Activated T-helper 9 cell treated with anti-CD3 and anti-CD28 coated beads, Interleukin-2, amount 50 U/mL, for 16 hours (primary cell): ENCODE data around the gene SUSD3.
"Not testable (repeated sequence)": the region's sequence is repeated elsewhere in the genome, so short reads cannot be mapped to it uniquely, and the experiment has no call there.

Experiments
- DNase-seq: peaks from one replicate; pipeline ENCODE4 v3.0.0-alpha.2; 2020; ENCODE audit warnings: low read depth

SUSD3 gene

DNA sequence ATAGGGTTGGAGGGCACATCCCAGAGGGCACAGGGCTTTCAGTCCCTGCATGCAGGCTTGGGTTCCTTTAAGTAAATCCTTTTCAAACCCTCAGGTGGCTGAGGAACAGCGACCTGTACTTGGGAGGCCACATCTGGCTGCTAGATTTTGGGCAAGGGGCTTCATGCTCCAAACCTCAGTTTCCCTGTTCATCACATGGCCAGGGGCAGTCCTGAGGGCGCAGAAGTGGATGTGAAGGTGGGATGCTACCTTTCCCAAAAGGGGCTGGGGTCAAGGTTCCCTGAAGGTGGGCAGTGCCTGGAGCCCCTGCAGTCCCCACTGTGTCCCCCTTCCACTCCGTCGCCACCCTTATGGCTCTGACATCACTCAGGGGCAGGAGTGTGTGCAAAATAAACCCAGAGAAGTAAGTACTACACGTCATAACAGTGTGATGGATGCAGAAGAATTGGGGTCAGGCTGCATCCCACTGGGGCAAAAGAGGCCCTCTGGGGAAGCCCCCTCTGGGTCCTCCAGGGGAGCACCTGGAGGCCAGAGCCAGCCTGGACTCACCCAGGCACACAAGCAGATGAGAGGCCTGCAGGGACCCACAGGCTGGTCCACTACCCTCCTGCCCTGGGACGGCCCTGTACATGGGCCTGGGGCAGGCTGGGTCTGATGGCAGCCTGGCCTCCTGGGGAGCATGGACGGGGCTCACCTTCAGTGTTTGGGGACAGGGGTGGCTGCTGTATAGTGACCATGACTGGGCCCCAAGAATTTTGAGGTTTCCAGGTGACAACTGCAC is 35.6 kb downstream of the SUSD3 start:
- no peak for DNase-seq

DNA sequence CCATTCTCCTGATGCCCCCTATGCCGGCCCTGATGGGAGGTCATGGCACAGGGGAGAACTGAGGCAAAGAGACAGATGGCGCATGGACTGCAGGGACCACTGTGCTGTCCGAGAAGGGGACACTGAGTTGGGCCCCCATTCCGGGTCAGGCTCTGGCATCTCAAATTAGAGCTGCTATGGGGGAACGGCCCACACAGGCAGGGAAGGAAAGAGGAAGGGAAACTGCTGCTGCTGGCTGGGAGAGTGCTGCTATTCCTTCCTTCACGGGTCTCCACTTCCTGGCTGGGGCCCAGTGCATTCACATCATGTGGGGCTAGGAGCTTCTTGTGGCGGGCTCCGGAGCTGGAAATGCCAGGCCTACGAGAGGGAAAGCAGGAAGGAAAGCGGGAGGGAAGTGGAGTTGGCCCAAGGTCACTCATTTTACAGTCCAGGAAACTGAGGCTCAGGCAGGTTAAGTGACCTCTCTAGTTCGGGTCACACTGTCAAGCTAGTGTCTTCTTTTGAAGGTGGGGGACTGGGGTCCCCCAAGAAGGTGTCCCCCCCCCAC is 36.2 kb downstream of the SUSD3 start:
- DNase-seq = no peak

DNA sequence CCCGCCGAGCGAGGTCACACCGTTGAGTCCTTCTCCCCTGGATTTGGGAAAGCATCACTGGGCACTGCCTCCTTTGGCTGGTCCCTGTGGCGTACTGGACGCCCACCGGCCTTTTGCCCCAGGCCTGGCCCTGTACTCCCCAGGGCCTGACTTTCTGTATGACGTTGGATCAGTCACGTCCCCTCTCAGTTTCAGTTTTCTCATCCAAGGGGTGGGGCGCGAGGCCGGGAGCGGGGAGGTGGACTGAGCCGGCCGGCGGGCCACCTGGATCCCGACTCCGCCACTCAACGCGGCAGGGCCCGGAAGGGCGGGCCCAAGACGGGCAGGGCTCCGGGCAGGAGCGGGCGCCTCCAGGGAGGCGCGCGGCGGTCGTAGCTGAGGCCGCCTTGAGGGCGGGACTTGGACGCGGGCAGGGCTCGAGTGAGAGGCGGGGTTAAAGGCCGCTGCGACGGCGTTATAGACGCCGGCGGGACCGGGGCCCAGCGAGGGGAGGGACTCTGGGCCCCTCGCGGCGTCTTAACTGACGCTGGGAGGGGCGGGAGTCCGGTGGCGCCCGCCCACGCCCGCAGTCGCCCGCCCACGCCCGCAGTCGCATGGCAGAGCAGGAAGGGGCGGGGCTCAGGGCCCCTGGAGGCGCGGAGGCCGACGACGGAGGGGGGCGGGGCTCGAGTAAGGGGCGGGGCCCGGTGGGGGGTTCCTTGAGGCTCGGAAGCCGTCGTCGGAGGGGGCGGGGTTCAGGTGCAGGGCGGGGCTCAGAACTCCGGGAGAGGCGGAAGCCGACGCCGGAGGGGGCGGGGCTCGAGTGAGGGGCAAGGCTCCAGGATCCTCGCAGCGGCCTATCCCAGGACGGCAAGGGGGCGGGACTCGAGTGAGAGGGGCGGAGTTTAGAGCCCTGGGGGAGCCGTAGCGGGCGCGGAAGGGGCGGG is 37.0 kb downstream of the SUSD3 start:
- peak; percentile 100 for DNase-seq

DNA sequence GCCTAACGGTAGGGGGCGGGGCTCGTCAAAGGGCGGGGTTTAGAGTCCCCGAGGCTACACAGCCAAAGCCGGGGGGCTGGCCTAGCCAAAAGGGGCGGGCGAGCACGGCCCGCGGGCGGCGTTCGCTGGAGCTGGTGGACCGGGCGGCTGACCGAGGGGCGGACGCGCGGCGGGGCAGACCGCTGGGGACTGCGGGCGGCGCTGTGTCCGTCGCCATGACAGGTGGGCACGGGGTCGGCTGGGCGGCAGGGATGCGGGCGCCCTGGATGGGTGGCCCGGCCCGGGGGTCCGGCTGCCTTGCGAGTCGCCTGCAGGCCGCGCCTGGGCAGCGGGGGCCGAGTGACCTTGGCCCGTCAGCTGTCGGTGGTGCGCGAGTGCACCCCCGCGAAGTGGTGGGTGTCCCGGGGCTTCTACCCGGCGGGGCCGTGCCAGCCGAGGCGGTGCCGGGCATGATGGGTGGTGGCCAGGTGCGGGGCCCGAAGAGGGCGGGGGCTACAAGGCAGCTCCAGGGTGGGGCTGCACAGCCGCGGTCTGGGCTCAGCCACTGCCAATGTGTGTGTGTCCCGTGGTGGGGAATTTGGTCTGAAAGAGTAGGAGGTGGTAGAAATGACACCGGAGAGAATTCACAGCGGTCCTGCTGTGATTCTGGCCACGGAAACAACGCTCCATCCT is 37.8 kb downstream of the SUSD3 start, which contains the start of gene CARD19:
Gene CARD19 (plus strand): TSS at position 87 of the 672 bp plus-strand sequence. CDS start 129 bp downstream, at position 216.
- DNase-seq = peak; percentile 42

DNA sequence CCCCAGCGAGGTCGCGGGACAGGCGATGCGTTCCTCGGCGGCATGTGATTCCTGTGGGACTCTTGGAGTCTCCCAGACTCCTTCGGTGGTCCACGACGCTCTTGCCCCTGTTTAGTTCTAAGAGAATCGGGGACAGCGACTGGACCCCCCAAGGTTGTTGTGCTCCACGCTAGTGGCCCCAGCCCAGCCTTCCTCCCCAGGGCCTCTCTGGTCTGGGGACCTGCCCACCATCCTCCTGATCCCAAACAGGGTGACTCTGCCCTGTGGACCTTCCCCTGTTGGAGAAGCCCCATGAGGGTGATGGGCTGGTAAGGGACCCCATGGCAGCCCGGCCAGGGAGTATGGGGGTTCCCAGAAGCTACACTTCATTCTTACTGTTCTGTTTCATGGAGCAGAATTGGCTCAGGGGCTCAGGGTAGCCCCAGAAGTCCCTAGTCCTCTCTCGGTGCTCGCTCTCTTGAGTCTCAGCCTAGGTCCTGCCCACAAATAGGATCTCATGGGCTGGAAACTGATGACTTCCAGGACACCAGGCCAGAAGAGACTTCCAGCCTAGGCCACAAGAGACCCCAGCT is 38.4 kb downstream of the SUSD3 start:
- DNase-seq = no peak

DNA sequence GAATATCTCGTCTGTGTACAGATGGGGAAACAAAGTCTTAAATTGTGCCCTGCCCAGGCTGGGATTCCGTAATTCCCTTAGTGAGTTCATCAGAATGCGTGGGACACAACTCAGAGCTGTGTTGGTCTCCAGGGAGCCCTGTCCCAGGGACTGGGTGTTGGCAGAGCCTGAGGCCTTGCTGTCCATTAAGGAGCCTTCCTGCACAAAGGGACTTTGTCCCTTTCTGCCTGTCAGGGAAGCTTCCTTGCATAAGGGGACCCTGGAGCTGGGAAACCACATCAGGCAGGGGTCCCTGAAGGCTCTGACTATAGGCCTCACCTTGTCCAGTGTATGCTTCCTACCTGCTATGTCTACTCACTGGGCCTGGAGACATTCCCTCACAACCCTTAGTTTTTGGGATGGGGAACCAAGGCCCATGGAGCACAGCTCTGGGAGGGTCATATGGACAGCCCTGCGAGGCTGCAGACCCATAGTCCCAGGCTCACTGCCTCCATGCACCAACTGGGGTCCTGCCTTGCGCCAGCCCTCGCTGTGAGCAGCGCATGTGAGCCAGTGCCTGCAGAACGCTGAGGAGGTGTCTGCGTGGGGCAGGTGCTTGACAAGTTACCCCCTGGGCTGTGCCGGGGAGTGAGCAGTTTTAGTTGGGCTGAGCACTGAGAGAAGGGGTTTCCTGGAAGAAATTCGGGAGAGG is 39.2 kb downstream of the SUSD3 start:
- no peak for DNase-seq

DNA sequence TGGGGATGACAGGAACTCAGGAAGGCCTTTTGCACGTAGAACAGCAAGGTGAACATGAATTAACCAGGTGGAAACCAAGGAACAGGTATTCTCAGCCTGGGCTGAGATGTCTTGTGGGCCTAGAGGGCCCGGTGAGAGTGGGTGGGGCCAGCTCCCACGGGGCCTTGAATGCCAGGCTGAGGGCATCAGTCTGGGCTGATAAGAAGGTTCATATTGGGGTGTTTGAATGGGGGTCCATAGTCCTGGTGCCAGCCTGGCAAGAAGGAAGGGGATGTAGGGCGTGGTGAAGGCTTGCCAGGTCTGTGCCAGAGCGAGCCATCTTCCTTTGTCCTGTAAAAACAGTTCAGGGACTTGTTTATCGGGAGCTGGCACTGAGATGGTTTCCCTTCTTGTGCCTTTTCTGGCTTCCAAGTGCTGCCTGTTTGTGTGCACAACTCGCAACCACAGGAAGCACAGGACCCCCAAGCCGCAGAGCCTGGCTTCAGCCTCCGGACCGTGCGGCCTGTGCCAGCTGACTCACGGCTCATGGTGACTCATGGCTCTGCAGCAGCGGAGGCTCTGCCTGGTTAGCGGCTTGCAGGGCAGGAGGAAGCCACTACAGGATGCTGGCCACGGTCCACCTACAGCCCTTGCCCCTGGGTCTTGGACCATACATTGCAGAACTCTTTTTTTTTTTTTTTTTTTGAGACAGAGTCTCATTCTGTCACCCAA is 39.9 kb downstream of the SUSD3 start:
- DNase-seq = peak; percentile 62

DNA sequence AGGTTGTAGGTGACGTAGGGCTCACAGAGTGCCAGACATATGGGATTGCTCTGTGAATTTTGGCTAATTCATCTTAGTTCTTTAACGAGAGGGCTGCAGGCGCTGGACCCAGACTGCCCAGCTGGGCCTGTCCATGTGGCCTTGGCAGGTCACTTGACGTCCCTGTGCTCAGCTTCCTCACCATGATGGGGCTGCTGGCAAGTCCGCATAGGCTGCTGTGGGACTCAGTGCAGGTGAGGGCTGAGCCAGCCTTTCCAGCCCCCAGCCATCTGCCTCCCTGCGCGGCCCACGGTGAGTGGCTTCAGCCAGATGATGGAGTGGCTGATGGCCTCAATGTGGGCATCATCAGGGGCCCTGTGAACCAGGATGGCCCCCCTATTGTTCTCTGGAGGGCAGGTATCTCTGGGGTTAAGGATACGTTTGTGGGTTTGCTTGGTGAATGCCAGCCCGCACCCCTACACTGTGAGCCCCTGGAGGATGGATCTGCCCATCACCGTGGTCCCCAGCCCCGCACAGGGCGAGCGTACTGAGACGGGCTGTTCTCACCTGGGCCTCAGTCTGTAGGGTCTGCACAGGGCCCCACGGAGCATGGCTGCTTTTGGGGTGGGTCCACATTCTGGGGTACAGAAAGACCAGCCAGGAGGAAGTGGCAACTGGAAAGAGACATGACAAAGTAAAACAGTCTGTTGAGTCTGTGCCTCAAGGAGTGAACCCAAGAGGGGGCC is 41.2 kb downstream of the SUSD3 start:
- no peak for DNase-seq

DNA sequence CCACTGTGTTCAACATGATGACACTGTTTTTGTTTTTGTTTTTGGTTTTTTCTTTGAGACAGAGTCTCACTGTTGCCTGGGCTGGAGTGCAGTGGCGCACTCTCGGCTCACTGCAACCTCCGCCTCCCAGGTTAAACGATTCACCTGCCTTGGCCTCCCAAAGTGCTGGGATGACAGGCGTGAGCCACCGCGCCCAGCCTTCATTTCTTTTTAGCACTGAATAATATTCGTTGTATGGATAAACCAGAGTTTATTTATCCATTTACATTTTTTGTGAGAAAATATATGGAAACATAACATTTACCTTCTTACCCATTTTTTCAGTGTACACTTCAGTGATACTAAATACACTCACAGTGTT is 41.8 kb downstream of the SUSD3 start:
- DNase-seq = no peak

DNA sequence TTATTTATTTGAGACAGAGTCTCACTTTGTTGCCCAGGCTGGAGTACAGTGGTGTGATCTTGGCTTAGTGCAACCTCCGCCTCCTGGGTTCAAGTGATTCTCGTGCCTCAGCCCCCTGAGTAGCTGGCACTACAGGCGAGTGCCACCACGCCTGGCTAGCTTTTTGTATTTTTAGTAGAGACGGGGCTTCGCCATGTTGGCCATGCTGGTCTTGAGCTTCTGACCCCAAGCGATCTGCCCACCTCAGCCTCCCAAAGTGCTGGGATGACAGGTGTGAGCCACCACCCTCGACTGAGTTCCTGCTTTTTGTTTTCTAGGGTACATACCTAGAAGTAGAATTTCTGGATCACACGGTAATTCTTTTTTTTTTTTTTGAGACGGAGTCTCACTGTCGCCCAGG is 42.6 kb downstream of the SUSD3 start:
- DNase-seq = not testable (repeated sequence)

DNA sequence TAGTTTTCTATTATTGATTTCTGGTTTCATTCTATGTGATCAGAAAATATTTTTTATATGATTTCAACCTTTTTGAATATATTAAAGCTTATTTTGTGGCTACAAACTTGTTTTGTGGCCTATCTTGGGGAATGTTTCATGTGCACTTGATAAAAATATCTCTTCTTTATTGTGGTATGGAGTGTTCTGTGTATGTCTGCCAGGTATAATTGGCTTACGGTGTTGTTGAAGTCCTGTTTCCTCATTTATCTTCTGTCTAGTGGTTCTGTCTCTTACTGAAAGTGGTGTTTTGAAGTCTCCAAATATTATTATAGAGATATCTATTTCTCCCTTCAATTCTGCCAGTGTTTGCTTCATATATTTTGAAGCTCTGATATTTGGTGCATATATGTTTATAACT is 47.1 kb downstream of the SUSD3 start:
- DNase-seq = no peak

DNA sequence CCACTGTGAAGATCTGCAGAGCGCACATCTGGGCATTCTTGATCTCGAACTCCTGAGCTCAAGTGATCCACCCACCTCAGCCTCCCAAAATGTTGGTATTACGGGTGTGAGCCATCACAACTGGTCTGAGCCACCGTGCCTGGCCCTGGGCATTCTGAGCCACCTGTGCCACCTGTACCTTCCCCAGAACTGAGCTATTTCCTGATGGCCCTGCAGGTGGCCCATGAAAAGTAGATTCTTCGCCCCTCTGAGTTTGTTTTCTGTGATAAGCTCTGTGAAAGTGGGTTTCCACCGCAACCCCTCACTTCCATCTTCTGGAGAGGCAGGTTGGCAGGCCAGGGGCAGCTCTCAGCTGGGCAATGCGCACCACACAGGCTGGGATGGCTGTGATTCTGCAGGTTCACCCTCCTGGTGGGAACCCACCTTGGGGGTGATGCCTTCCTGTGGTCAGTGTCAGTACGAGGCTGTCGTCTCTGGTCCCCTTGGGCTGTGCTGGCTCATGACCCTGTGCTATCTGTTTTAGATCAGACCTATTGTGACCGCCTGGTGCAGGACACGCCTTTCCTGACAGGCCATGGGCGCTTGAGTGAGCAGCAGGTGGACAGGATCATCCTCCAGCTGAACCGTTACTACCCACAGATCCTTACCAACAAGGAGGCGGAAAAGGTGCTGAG is 48.8 kb downstream of the SUSD3 start:
- no peak for DNase-seq

DNA sequence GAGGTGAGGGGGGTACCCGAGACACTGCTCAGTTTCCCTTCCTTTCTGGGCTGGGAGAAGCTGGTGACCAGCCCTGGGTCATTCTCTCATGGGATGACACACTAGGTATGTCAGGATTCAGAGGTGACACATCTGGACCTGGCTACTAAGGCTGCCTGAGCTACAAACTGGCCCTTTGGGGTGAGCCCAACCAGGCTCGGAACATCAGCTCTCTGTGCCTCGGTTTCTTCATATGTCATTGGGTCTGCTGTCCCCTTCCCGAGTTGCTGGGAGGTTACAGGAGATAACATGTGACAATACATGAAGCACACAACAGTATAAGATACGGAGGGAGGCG is 49.3 kb downstream of the SUSD3 start:
- DNase-seq = no peak

DNA sequence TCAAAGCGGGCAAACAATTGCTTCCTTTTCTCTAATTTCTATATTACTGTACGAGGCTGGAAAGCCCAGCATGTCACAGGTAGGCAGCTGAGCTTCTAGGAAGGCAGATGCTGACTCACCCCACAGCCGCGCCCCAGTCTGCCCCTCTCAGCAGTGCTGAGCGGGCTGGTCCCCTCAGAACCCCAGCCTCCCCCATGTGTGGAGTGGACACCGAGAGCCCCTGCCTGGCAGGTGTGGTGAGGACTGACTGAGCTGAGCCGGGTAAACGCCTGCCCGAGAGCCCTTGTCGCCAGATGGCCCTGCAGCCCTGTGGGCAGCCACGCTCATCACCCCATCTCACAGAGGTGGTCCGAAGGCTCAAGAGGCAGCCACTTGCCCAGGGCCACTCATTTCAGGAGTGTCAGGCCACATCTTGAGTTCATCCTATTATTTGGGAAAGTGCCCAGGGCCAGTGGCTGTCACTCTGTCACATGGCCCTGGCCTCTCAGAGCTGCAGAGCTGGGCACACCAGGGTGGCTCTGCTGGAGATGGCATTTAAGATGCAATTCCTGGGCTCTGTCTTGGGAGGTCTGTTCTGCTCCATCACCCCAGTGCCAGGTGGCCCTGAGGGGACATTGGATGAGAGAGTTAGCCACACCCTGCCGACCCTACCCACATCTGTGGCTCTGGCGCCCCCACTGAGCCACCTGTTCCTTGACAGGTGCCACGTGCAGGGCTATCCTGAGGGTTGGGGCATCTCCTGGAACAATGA is 50.0 kb downstream of the SUSD3 start:
- DNase-seq = peak; percentile 32

DNA sequence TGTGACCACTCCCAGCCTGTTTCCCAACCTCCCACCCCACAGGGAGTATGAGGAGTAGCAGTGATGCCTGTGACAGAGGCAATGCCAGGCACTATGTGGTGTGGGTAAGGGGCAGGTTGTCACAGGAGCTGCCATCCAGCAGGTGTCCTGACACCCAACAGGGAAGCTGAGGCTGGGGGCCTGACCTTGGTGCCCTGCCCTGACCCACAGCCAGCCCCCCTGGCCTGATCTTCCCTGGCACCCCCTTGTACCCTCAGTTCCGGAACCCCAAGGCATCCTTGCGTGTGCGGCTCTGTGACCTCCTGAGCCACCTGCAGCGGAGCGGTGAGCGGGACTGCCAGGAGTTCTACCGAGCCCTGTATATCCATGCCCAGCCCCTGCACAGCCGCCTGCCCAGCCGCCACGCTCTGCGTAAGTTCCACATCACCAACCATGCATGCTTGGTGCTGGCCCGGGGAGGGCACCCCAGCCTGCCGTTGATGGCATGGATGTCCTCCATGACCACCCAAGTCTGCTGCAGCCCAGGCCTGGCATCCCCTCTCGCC is 51.9 kb downstream of the SUSD3 start:
- no peak for DNase-seq

DNA sequence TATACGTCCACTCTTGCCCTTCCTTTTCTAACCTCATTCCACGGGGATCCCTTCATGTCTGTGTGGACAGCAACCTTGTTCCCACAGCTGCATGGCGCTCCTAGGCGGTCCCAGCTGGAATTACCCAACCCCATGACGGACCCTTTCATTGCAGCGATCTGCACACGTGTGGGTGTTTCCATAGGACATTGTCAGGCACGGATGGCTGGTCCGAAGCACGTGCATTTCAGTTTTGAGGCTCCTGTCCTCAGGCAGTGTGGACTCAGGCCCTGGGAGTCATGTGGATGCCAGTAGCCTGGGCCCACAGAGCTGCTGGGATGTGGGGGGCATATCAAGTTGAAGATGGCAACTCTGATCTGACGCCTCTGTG is 52.5 kb downstream of the SUSD3 start:
- no peak for DNase-seq

DNA sequence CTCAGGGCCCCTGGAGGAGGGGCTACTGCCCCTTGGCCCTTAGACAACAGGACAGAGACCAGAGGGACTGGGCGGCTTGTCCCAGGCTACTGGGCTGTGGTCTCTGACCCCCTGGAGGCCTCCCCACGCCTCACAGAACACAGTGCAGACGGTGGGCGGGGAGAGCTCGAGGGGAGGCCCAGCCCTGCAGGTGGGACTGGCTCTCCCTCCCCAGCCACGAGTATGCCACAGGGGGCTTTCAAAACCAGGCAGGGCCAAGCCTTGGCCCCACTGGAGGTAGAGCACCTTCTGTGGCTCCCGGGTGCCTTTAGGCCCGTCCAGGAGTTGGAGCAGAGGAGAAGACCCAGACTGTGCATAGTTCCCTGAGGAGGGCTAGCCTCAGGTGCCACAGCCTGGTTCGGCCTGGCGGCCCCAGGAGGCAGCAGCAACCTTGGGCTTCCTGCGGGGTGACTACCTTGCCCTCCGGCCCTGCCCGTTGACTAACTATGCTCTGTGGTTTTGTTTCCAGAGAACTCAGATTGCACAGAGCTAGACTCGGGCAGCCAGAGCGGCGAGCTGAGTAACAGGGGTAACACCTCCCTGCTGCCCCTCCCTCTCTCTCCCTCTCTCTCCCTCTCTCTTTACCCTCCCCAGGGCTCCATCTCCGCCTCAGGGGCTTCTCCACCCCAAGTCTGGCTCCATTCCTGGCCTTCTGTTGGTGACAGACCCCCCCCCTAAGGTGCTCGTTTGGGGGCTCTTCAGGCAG is 53.0 kb downstream of the SUSD3 start:
- DNase-seq = no peak
